Transverse colon (tissue), 4 donors: Measurements from ENCODE around the gene EIF4E3. TPM values are rescaled to one million over a fixed set of nuclear protein-coding genes. Genes with fewer than 3 reads are reported as not detected.

Experiments used
- DNase-seq: peaks from one replicate; pipeline ENCODE4 v3.0.0-alpha.2; 2019
- H3K27ac ChIP-seq, 4 donors: fragments of 200-600 bp; sonication (generic); 2 replicates each; pipeline ENCODE4 v1.5.1; 2016 to 2018; ENCODE audit warnings: inconsistent platforms in 4 of 4
- H3K27me3 ChIP-seq: fragments of 200-600 bp; sonication (generic); 2 replicates; pipeline ENCODE4 v1.5.1; 2017; ENCODE audit warnings: inconsistent platforms
- H3K36me3 ChIP-seq, 4 donors: fragments of 200-600 bp; sonication (generic); 2 replicates each; pipeline ENCODE4 v1.5.1; 2017 to 2019; ENCODE audit warnings: inconsistent platforms in 4 of 4
- H3K4me1 ChIP-seq, 4 donors: fragments of 200-600 bp; sonication (generic); 2 replicates each; pipeline ENCODE4 v1.5.1; 2017 to 2020; ENCODE audit warnings: inconsistent platforms in 4 of 4
- H3K4me3 ChIP-seq, 4 donors: fragments of 200-600 bp; sonication (generic); 1 replicate in 1 of 4; 2 replicates in 3 of 4; pipeline versions ENCODE4 v1.5.1 to v1.6.1; 2017 to 2019; ENCODE audit warnings: inconsistent platforms in 4 of 4
- H3K9me3 ChIP-seq, 2 donors: fragments of 200-600 bp; sonication (generic); 2 replicates each; pipeline ENCODE4 v1.5.1; 2017 to 2019; ENCODE audit warnings: inconsistent platforms in 2 of 2
- CTCF ChIP-seq, 5 experiments: fragments of 200-600 bp in 3 of 5; fragments of 450-650 bp in 2 of 5; sonication (generic) in 3 of 5; IDR thresholded peaks; 1 replicate in 2 of 5; 2 replicates in 3 of 5; pipeline ENCODE4 v1.5.1; 2016 to 2017; ENCODE audit warnings: antibody characterized with exemption in 5 of 5, inconsistent platforms in 3 of 5, mild to moderate bottlenecking in 2 of 5, moderate library complexity in 1 of 5
- EP300 ChIP-seq: sonication (generic); formaldehyde crosslinking; IDR thresholded peaks from one replicate; pipeline ENCODE4 v1.6.1; 2017; ENCODE audit warnings: antibody characterized with exemption, low read depth
- POLR2A ChIP-seq: fragments of 450-650 bp; IDR thresholded peaks from one replicate; pipeline ENCODE4 v1.6.1; 2016; ENCODE audit warnings: antibody characterized with exemption, mild to moderate bottlenecking, moderate library complexity
- POLR2AphosphoS5 ChIP-seq, 3 donors: sonication (generic); formaldehyde crosslinking; IDR thresholded peaks; one replicate each; pipeline ENCODE4 v1.6.1; 2016; ENCODE audit warnings: antibody characterized with exemption in 3 of 3
- WGBS, 2 donors: methylation state at CpG; one replicate each; pipeline ENCODE4 v1.1.5; 2018; ENCODE audit warnings: low coverage in 1 of 2; 5-methylcytosine and 5-hydroxymethylcytosine counted together
- in situ Hi-C, 4 donors: fragments of 200-750 bp; cut with MboI; loops; one replicate each; pipeline versions ENCODE4 v1.15.0 to v1.15.1; 2017; ENCODE audit warnings: low sequenced_read_pairs in 3 of 4, low pct_ligation_motif_present in 1 of 4, low pct_unique_long_range_greater_than_20kb in 1 of 4
- intact Hi-C: fragments of 100-400 bp; cut with DNase I; formaldehyde crosslinking; loops from one replicate; pipeline ENCODE4 v1.15.1; 2023; ENCODE audit warnings: low total_unique reads
- total RNA-seq, 4 donors: library from RNA; depleted of rRNA; stranded (reverse); fragments of >200 nt; gene quantifications; one replicate each; pipeline ENCODE4 v1.1.0, GENCODE V29; 2016

The EIF4E3 gene
- total RNA-seq, 4 donors from 2014 or later: 6.0 to 35.6 (median 19.4) TPM

- H3K27me3 ChIP-seq: no peaks in the 10 kb centered on the region
- in situ Hi-C loops: loop anchor here in 3 of 4 donors (25.0 kb wide), 5 partner anchors 144 to 1369 kb away; partner anchors contain the start of genes EBLN2 (in 1 of the 3) and SHQ1 (in 1 of the 3)
- DNase-seq: no peak
- no peaks in the 10 kb centered on the region for H3K36me3 ChIP-seq
- no peak for TF ChIP-seq CTCF (IDR thresholded peaks at IDR 0.05)
- TF ChIP-seq POLR2AphosphoS5 (IDR thresholded peaks at IDR 0.05): no peak
- no peak for TF ChIP-seq EP300
- no peak for TF ChIP-seq POLR2A
- no peaks in the 10 kb centered on the region for H3K9me3 ChIP-seq
- H3K4me1 ChIP-seq: peaks cover 0 to 10% (median 0%) of the 10 kb centered on the region in 4 donors
- H3K4me3 ChIP-seq: no peak overlapping the region
- 78 to 87% methylated on average over 4 of the region's 4 CpGs for WGBS, 2 donors
- intact Hi-C loops: no loop called here
- no peak overlapping the region for H3K27ac ChIP-seq
Observed at GRCh38 chr3:71718072-71718471, 7.1 kb downstream of the EIF4E3 start.

- Histone ChIP-seq H3K27ac (no peak overlapping the region), H3K9me3 (no peaks in the 10 kb centered on the region), H3K4me1 (peaks cover 0 to 8% (median 1%) of the 10 kb centered on the region in 4 donors), H3K27me3 (no peaks in the 10 kb centered on the region), H3K4me3 (no peak overlapping the region), H3K36me3 (peaks cover 0 to under 1% (median 0%) of the 10 kb centered on the region in 4 donors)
- WGBS, 2 donors: 69 to 75% methylated on average over 4 of the region's 4 CpGs
- no peak for DNase-seq
- in situ Hi-C loops: loop anchor here in 3 of 4 donors (25.0 kb wide), 5 partner anchors 148 to 1373 kb away; partner anchors contain the start of genes EBLN2 (in 1 of the 3) and SHQ1 (in 1 of the 3)
- intact Hi-C loops: no loop called here
- TF ChIP-seq POLR2AphosphoS5 (IDR thresholded peaks at IDR 0.05) (no peak), CTCF (IDR thresholded peaks at IDR 0.05) (no peak), EP300 (no peak), POLR2A (no peak)
Observed at GRCh38 chr3:71714595-71714994, 10.6 kb downstream of the EIF4E3 start.

- no peak for DNase-seq
- H3K27ac ChIP-seq: no peak overlapping the region
- TF ChIP-seq EP300: no peak
- TF ChIP-seq POLR2AphosphoS5 (IDR thresholded peaks at IDR 0.05): no peak
- no peak for TF ChIP-seq CTCF (IDR thresholded peaks at IDR 0.05)
- no peak for TF ChIP-seq POLR2A
- in situ Hi-C loops: loop anchor here in 3 of 4 donors (25.0 kb wide), 5 partner anchors 149 to 1374 kb away; partner anchors contain the start of genes EBLN2 (in 1 of the 3) and SHQ1 (in 1 of the 3)
- intact Hi-C loops: no loop called here
- H3K4me1 ChIP-seq: peaks cover 0 to 8% (median 1%) of the 10 kb centered on the region in 4 donors
- H3K27me3 ChIP-seq: no peaks in the 10 kb centered on the region
- peaks cover 0 to 6% (median 0%) of the 10 kb centered on the region in 4 donors for H3K36me3 ChIP-seq
- H3K9me3 ChIP-seq: no peaks in the 10 kb centered on the region
- WGBS, 2 donors: 65 to 100% methylated on average over 1 to 2 of the region's 2 CpGs
- no peak overlapping the region for H3K4me3 ChIP-seq
Observed at GRCh38 chr3:71713041-71713440, 12.2 kb downstream of the EIF4E3 start.

- no peak for DNase-seq
- H3K27me3 ChIP-seq: no peaks in the 10 kb centered on the region
- H3K36me3 ChIP-seq: peaks cover 0 to 6% (median 0%) of the 10 kb centered on the region in 4 donors
- intact Hi-C loops (no loop called here), in situ Hi-C loops (loop anchor here in 3 of 4 donors (25.0 kb wide), 5 partner anchors 151 to 1376 kb away; partner anchors contain the start of genes EBLN2 (in 1 of the 3) and SHQ1 (in 1 of the 3))
- no peak overlapping the region for H3K27ac ChIP-seq
- H3K4me1 ChIP-seq: peaks cover 0 to 8% (median 1%) of the 10 kb centered on the region in 4 donors
- no peak overlapping the region for H3K4me3 ChIP-seq
- H3K9me3 ChIP-seq: no peaks in the 10 kb centered on the region
- 29% methylated on average over 1 of the region's 1 CpG; no CpG with 5 or more reads in 1 of the 2 donors for WGBS, 2 donors
- no peak for TF ChIP-seq POLR2A
- TF ChIP-seq CTCF (IDR thresholded peaks at IDR 0.05): peak; percentile 56 to 66 (median 63)
Observed at GRCh38 chr3:71710906-71711494, 14.2 kb downstream of the EIF4E3 start.
